GM19438 (cell line): ENCODE data around the gene ITPR1.

Source experiments
- ATAC-seq: cut with Tn5 transposase; IDR thresholded peaks from one replicate; pipeline ENCODE4 v1.9.1; 2021; ENCODE audit warnings: low read depth; ENCODE audit not compliant: unreplicated experiment

Gene ITPR1

GRCh38 chr3:4707324-4707723 is 214.2 kb downstream of the ITPR1 start:
- ATAC-seq, result no peak

GRCh38 chr3:4708230-4708629 is 215.1 kb downstream of the ITPR1 start:
- no peak for ATAC-seq

- no peak for ATAC-seq
These were observed 216.2 kb downstream of the ITPR1 start for GRCh38 chr3:4709341-4709740.

- no peak for ATAC-seq
These were observed 217.0 kb downstream of the ITPR1 start for GRCh38 chr3:4710191-4710590.

- peak; percentile 23 for ATAC-seq
These were observed 218.5 kb downstream of the ITPR1 start for GRCh38 chr3:4711680-4711992.

- no peak for ATAC-seq
These were observed 219.0 kb downstream of the ITPR1 start for GRCh38 chr3:4712109-4712508.

GRCh38 chr3:4714045-4714444 is 220.9 kb downstream of the ITPR1 start:
- no peak for ATAC-seq

GRCh38 chr3:4716266-4716665 is 223.1 kb downstream of the ITPR1 start:
- ATAC-seq, result no peak

GRCh38 chr3:4716706-4717362 is 223.7 kb downstream of the ITPR1 start:
- ATAC-seq, result no peak

- ATAC-seq, result no peak
These were observed 224.2 kb downstream of the ITPR1 start for GRCh38 chr3:4717363-4717740.

- ATAC-seq, result no peak
These were observed 225.1 kb downstream of the ITPR1 start for GRCh38 chr3:4718179-4718736.

GRCh38 chr3:4719046-4719501 is 225.9 kb downstream of the ITPR1 start:
- ATAC-seq, result no peak

GRCh38 chr3:4720316-4721075 is 227.3 kb downstream of the ITPR1 start:
- ATAC-seq, result no peak

- ATAC-seq, result no peak
These were observed 228.4 kb downstream of the ITPR1 start for GRCh38 chr3:4721511-4721911.

- no peak for ATAC-seq
These were observed 229.0 kb downstream of the ITPR1 start for GRCh38 chr3:4722103-4722502.

- no peak for ATAC-seq
These were observed 231.0 kb downstream of the ITPR1 start for GRCh38 chr3:4724051-4724629.

- no peak for ATAC-seq
These were observed 233.4 kb downstream of the ITPR1 start for GRCh38 chr3:4726549-4726948.

- ATAC-seq, result no peak
These were observed 236.2 kb downstream of the ITPR1 start for GRCh38 chr3:4729061-4729973.

- ATAC-seq, result no peak
These were observed 237.6 kb downstream of the ITPR1 start for GRCh38 chr3:4730719-4731118.

- no peak for ATAC-seq
These were observed 238.5 kb downstream of the ITPR1 start for GRCh38 chr3:4731543-4732111.
